ENCODE measurements around the gene EGFL7. TPM values are rescaled to one million over a fixed set of nuclear protein-coding genes. Genes with fewer than 3 reads are reported as not detected.

EGFL7 gene
- total RNA-seq, 1 donor from 2014 or later = 16.3 TPM

DNA sequence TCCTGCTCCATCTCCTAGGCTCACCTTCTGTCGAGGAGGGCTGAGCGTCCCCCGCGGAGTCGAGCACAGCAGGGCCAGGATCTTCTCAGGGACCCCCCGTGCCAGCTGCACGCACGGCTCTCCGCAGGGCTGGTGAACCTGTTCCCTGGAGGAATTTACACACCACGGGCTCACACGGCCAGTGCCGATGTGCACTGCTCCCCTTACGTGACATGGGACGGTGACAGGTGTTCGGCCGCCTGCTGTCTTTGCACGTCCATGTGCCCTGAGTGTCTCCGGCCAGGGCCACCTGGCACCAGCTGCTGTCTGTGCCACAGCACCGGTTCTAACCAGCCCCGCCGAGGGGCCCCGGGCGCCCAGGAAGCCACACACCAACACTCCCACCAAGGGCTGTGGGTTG lies 33.2 kb downstream of the EGFL7 start:
- peaks cover 33% of the 10 kb centered on the region for H3K4me1 Mint-ChIP-seq (ENCODE audit: low read depth)
- TF ChIP-seq, protein P1, sequence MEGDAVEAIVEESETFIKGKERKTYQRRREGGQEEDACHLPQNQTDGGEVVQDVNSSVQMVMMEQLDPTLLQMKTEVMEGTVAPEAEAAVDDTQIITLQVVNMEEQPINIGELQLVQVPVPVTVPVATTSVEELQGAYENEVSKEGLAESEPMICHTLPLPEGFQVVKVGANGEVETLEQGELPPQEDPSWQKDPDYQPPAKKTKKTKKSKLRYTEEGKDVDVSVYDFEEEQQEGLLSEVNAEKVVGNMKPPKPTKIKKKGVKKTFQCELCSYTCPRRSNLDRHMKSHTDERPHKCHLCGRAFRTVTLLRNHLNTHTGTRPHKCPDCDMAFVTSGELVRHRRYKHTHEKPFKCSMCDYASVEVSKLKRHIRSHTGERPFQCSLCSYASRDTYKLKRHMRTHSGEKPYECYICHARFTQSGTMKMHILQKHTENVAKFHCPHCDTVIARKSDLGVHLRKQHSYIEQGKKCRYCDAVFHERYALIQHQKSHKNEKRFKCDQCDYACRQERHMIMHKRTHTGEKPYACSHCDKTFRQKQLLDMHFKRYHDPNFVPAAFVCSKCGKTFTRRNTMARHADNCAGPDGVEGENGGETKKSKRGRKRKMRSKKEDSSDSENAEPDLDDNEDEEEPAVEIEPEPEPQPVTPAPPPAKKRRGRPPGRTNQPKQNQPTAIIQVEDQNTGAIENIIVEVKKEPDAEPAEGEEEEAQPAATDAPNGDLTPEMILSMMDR (IDR thresholded peaks at IDR 0.05; ENCODE audit: unreplicated experiment) = no peak
- no peaks in the 10 kb centered on the region for H3K9me3 Mint-ChIP-seq (ENCODE audit: low read depth)
- H3K27me3 Mint-ChIP-seq = no peaks in the 10 kb centered on the region
- no peak overlapping the region for H3K27ac Mint-ChIP-seq
- no peak overlapping the region for H3K4me3 Mint-ChIP-seq (ENCODE audit: low read depth)
- DNase-seq (ENCODE audit: low spot score, unreplicated experiment) = no peak
- no peaks in the 10 kb centered on the region for H3K36me3 Mint-ChIP-seq (ENCODE audit: insufficient read depth)

DNA sequence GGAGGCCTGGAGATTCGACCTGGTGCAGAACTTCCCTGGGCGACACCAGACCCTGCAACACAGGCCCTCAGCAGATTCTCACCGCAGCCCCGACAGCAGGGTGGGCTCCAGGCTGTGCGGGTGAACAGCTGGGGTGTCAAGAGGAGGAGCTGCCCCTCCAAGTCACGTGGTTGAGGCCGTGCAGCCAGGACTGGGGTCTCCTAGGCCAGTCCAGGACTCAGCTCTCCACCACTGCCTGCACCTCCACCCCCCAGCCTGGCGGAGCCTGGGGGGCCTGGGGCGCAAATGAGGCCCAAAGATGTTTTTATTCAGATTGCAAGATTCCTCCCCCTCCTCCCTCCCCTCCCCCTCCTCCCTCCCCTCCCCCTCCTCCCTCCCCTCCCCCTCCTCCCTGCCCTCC lies 33.8 kb downstream of the EGFL7 start:
- H3K36me3 Mint-ChIP-seq (ENCODE audit: insufficient read depth) = no peaks in the 10 kb centered on the region

DNA sequence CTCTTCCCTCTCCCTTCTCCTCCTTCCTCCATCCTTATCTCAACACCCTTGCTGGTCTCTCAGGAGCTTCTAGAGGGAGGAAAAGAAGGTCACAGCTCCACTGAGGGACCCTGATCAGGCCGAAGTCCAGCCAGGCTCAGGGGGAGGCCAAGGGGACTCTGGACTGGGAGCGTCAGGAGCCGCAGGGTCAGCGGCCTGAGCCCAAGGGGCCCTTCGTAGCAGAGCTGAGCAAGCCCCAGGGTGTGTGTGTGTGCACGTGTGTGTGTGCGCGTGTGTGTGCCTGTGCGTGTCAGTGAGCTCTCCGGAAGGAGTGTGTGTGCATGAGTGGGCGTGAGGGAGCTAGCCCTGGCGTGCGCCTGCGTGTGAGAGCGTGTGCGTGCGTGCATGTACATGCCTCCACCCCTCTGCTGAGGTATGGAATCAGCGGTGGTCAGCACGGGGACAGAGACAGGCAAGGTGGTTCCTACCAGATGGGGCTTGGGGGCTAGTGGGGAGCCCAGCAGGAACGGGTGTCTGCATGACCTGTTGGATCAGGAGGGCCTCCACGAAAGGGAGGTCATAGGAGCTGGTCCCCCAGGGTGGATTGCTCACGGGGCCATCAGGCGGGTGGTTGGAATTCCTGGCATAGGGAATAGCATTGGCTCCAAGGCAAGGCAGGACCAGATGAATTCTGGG lies 34.6 kb downstream of the EGFL7 start:
- peak overlapping the region; percentile 23 for H3K27ac Mint-ChIP-seq
- H3K9me3 Mint-ChIP-seq (ENCODE audit: low read depth) = no peaks in the 10 kb centered on the region
- peaks cover 36% of the 10 kb centered on the region for H3K4me1 Mint-ChIP-seq (ENCODE audit: low read depth)
- H3K36me3 Mint-ChIP-seq (ENCODE audit: insufficient read depth) = no peaks in the 10 kb centered on the region
- no peak for DNase-seq (ENCODE audit: low spot score, unreplicated experiment)
- H3K27me3 Mint-ChIP-seq = no peaks in the 10 kb centered on the region
- H3K4me3 Mint-ChIP-seq (ENCODE audit: low read depth) = peak overlapping the region; percentile 33
- TF ChIP-seq, protein P1 (IDR thresholded peaks at IDR 0.05; ENCODE audit: unreplicated experiment) = no peak

More for the DNA sequence above, 33.8 kb downstream of the EGFL7 start:
- TF ChIP-seq, protein P1 (IDR thresholded peaks at IDR 0.05; ENCODE audit: unreplicated experiment) = no peak
- H3K9me3 Mint-ChIP-seq (ENCODE audit: low read depth) = no peaks in the 10 kb centered on the region
- H3K4me1 Mint-ChIP-seq (ENCODE audit: low read depth) = peaks cover 33% of the 10 kb centered on the region
- no peak overlapping the region for H3K27ac Mint-ChIP-seq
- DNase-seq (ENCODE audit: low spot score, unreplicated experiment) = no peak
- H3K27me3 Mint-ChIP-seq = no peaks in the 10 kb centered on the region
- no peak overlapping the region for H3K4me3 Mint-ChIP-seq (ENCODE audit: low read depth)

DNA sequence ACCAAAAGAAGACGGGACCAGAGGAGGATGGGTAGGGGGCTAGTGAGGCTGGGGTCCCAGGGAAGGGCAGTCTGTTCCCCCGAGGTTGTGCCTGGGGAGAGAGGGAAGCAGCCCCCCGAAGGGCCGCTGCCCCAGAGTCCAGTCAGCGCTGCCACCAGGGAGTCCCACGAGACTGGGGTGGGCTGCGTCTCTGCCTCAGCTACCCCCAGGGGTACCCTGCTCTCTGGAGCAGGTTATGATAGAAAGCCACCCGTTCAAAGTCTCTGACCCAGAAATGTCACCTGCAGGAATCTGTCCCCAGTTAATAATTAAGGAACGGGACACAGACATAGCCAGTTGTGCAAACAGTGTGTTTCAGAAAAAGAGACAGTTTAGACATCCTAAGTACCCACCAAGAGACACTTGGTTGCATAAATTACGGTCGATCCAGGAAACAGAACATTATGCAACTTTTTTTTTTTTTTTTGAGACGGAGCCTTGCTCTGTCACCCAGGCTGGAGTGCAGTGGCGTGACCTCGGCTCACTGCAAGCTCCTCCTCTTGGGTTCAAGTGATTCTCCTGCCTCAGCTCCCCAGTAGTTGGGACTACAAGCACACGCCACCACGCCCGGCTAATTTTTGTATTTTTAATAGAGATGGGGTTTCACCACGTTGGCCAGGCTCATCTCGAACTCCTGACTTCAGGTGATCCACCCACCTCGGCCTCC lies 35.3 kb downstream of the EGFL7 start:
- Mint-ChIP-seq H3K4me1 (ENCODE audit: low read depth) (peaks cover 34% of the 10 kb centered on the region), H3K36me3 (ENCODE audit: insufficient read depth) (no peaks in the 10 kb centered on the region), H3K27ac (peak overlapping the region; percentile 78), H3K27me3 (no peaks in the 10 kb centered on the region), H3K4me3 (ENCODE audit: low read depth) (no peak overlapping the region), H3K9me3 (ENCODE audit: low read depth) (no peaks in the 10 kb centered on the region)
- TF ChIP-seq, protein P1 (IDR thresholded peaks at IDR 0.05; ENCODE audit: unreplicated experiment) = no peak
- no peak for DNase-seq (ENCODE audit: low spot score, unreplicated experiment)

DNA sequence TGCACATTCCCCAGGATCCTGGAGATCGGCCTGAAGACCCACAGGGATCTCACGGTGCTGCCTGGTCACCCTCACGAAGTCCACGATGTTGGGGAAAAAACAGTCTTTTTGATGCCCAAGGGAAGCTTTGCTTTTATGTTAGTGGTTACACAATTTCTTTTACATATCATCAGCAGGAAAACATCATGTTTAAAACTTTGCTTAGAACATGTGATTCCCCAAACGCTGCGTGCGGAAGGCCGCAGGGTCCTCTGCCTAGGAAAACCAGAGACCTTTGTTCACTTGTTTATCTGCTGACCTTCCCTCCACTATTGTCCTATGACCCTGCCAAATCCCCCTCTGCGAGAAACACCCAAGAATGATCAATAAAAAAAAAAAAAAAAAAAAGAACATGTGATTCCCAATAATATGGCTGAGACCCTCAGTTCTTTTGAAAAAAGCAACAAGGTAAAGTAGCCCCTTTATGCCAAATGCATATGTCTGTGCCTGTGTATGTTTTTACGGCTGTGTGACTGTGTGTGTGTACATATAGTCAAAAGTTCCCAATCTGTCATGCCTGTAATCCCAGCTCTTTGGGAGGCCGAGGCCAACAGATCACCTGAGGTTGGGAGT lies 36.0 kb downstream of the EGFL7 start:
- Mint-ChIP-seq H3K4me3 (ENCODE audit: low read depth) (peak overlapping the region; percentile 36), H3K27me3 (no peaks in the 10 kb centered on the region), H3K9me3 (ENCODE audit: low read depth) (no peaks in the 10 kb centered on the region), H3K27ac (peak overlapping the region; percentile 82), H3K36me3 (ENCODE audit: insufficient read depth) (no peaks in the 10 kb centered on the region), H3K4me1 (ENCODE audit: low read depth) (peaks cover 28% of the 10 kb centered on the region)
- TF ChIP-seq, protein P1 (IDR thresholded peaks at IDR 0.05; ENCODE audit: unreplicated experiment) = no peak
- DNase-seq (ENCODE audit: low spot score, unreplicated experiment) = no peak
